Measurements from ENCODE around the gene SPPL3.
"Not testable (repeated sequence)": the region's sequence is repeated elsewhere in the genome, so short reads cannot be mapped to it uniquely, and the experiment has no call there.

The SPPL3 gene, protein sequence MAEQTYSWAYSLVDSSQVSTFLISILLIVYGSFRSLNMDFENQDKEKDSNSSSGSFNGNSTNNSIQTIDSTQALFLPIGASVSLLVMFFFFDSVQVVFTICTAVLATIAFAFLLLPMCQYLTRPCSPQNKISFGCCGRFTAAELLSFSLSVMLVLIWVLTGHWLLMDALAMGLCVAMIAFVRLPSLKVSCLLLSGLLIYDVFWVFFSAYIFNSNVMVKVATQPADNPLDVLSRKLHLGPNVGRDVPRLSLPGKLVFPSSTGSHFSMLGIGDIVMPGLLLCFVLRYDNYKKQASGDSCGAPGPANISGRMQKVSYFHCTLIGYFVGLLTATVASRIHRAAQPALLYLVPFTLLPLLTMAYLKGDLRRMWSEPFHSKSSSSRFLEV

DNA sequence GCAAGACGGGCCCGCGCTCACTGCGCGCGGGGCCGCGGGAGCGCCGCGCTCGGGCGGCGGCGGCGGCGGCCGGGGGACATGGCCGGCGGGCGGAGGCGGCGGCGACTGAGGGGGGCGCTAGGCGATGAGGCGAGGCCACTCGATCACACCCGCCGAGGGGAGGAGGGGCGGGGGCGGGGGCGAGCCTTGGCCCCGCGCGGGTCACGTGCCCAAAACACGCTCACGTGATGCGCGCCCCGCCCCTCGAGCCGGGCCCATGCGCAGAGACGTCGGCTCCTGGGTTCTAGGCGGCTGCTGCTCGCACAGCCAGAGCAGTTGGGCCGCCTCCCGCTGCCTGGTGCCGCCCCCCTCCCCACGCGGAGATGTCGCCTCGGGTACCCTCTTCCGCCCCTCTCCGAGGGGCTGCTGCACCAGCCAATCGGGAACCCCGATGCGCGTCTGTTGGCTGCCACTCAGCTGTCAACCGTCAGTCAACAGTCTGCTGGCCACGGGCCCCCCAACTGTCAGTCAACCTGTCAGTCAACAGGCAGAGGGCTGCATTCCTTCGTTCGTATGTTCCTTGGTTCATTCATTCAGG is at the start of gene SPPL3:
Gene SPPL3 (minus strand): TSS at position 162 of the 577 bp plus-strand sequence. CDS start 491 bp downstream, outside the sequence.
- peak; percentile 79 to 90 for DNase-seq (ENCODE audit: low read depth in 2 of 2)

DNA sequence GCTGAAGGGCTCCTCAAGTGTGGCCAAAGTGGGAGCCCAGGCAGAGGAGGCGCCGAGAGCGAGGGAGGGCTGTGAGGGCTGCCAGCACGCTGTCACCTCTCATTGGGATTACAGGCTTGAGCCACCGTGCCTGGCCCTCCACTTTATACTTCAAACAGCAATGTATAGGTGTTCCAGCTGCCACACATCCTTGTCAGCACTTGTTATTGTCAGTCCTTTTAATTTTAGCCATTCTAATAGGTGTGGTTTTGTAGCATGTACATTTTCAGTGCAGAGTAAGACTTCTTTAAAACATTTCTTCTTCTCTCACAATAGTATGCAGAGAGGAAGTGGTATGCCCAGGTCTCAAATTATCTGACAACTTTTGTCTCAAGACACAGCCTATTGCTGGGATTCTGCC is 46.6 kb upstream of the SPPL3 start:
- no peak for DNase-seq (ENCODE audit: low read depth in 2 of 2)

DNA sequence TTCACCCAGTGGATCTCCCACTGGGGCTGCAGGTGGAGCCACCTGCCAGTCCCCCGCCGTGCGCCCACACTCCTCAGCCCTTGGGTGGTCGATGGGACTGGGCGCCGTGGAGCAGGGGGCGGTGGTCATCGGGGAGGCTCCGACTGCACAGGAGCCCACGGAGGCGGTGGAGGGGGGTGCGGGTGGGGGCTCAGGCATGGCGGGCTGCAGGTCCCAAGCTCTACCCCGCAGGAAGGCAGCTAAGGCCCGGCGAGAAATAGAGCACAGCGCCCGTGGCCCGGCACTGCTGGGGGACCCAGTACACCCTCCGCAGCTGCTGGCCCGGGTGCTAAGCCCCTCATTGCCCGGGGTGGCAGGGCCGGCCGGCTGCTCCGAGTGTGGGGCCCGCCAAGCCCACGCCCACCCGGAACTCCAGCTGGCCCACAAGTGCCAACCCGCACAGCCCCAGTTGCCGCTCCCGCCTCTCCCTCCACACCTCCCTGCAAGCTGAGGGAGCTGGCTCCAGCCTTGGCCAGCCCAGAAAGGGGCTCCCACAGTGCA is 46.2 kb upstream of the SPPL3 start:
- not testable (repeated sequence) for DNase-seq (ENCODE audit: low read depth in 2 of 2)

DNA sequence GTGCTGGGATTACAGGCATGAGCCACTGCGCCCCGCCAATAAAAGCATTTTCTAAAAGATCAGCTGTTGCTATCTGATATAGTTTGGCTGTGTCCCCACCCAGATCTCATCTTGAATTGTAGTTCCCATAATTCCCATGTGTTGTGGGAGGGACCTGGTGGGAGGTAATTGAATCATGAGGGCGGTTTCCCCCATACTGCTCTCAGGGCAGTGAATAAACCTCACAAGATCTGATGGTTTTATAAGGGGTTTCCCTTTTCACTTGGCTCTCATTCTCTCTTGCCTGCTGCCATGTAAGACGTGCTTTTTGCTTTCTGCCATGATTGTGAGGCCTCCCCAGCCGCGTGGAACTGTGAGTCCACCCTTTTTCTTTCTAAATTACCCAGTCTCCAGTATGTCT is 41.4 kb upstream of the SPPL3 start:
- not testable (repeated sequence) for DNase-seq (ENCODE audit: low read depth in 2 of 2)

DNA sequence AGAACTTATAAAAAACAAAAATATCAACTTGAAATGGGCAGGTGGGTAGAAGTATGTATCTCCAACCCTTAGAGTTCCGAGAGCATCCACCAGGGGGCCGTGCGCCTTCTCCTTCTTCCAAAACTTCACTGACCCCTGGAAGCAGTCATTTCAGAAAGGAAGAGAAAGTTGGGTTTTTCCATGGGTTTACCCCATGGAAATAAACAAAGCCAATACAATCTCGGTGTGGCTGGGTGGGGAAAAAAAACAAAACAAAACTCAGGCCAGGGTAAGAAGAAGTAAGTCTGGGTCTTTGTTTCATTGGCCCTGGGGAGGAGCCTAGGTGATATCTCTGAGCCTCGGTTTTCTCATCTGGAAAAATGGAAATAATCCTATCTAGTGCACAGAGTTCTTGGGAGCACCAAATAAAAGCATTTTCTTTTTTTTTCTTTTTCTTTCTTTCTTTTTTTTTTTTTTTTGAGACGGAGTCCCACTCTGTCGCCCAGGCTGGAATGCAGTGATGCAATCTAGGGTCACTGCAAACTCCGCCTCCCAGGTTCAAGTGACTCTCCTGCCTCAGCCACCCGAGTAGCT is 40.6 kb upstream of the SPPL3 start:
- DNase-seq (ENCODE audit: low read depth in 2 of 2), result peak; percentile 29 to 60

DNA sequence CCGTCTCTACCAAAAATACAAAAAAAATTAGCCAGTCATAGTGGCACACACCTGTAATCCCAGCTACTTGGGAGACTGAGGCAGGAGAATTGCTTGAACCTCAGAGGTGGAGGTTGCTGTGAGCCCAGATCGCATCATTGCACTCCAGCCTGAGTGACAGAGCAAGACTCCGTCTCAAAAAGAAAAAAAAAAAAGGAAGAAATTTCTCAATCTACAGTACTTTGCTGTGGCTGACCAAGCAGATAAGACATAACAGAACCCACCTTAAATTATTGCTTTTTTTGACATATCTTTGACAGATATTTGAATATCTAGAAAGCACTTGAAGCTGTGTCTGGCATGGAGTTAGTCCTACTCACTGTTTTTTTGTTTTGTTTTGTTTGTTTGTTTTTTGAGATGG is 39.3 kb upstream of the SPPL3 start:
- DNase-seq (ENCODE audit: low read depth in 2 of 2), result no peak

DNA sequence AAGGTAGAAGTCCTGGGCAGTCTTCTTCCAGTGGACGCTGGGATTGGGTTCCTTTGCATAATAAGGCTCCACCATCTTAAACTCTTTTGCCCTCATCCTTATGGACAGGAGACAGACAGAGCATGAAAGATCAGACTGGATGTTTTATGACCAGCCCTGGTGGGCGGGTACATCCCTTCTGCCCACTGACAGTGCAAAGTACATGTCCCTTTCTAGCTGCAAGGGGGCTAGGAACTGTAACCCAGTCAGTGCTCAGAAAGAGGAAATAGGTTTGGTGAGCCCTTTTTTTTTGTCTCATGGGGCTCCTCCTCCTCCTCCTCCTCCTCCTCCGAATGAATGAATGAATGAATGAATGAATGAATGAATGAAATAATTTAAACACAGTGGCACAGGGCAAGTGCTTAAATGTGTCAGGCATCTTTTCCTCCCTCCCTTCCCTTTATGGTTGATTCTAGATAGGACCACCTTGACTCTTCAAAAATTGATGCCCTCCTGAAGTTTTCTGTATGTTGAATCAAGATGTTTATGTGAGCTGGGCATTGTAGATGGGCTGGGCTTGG is 37.8 kb upstream of the SPPL3 start:
- DNase-seq (ENCODE audit: low read depth in 2 of 2), result no peak

DNA sequence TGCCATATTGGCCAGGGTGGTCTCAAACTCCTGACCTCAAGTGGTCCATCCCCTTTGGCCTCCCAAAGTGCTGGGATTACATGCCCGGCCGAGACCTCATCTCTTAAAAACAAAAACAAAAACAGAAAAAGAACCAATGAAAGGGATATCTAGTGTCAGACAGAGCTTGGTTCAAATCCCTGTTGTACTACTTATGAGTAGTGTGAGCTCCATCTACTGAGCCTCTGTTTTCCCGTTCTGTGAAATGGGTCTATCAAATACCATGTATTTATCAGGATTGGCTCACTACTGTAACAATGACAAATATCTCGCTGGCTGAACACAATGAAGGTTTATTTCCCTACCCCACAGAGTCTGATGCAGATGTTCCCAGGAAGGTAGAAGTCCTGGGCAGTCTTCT is 37.3 kb upstream of the SPPL3 start:
- DNase-seq (ENCODE audit: low read depth in 2 of 2), result no peak

DNA sequence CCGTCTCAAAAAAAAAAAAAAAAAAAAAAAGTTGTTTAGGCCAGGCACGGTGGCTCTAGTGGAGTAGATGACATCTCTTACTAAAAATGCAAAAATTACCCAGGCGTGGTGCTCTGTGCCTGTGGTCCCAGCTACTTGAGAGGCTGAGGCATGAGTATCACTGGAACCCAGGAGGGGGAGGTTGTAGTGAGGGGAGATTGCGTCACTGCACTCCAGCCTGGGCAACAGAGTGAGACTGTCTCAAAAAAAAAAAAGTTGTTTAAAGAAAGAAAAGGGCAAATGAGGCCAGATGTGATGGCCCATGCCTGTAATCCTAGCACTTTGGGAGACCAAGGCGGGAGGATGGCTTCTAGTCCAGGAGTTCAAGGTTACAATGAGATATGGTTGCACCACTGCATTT is 36.6 kb upstream of the SPPL3 start:
- DNase-seq (ENCODE audit: low read depth in 2 of 2), result no peak

DNA sequence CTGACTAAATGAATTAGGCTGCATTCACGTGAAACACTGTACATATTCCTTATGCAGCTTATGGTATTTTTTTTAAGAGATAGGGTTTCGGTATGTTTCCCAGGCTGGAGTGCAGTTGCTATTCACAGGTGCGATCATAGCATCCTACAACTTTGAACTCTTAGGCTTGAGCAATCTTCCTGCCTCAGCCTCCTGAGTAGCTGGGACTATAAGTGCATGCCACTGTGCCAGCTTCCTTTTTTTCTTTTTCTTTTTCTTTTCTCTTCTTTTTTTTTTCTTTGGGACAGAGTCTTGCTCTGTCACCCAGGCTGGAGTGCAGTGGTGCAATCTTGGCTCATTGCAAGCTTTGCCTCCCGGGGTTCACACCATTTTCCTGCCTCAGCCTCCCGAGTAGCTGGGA is 35.8 kb upstream of the SPPL3 start:
- no peak for DNase-seq (ENCODE audit: low read depth in 2 of 2)

DNA sequence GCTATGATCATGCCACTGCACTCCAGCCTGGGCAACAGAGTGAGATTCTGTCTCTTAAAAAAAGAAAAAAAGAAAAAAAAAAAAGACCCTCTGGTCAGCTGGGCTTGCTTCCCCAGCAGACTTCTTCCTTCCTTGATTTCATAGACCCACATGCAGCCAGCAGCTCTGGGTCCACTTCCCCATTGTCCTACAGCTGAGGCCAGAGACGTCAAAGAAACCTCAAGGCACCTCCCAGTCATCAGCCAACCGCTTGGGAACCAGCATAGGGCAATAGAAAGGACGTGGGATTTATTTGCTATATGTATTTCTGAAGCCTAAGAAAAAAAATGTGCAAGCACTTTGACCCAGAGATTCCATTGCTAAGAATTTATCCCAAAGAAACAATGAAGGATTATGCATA is 35.4 kb upstream of the SPPL3 start:
- DNase-seq (ENCODE audit: low read depth in 2 of 2), result no peak

DNA sequence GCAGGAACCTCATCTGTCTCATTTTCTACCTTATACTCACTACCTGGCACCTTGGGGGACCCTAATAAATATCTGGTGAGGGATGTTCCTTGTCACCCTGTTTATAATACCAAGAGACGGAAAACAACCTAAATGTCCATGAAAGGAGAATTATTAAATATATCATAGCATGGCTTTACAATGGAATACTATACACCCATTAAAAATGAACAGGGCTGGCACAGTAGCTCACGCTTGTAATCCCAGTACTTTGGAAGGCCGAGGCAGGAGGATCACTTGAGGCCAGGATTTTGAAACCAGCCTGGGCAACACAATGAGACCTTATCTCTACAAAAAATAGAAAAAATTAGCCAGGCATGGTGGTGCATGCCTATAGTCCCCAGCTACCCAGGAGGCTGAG is 34.3 kb upstream of the SPPL3 start:
- no peak for DNase-seq (ENCODE audit: low read depth in 2 of 2)

DNA sequence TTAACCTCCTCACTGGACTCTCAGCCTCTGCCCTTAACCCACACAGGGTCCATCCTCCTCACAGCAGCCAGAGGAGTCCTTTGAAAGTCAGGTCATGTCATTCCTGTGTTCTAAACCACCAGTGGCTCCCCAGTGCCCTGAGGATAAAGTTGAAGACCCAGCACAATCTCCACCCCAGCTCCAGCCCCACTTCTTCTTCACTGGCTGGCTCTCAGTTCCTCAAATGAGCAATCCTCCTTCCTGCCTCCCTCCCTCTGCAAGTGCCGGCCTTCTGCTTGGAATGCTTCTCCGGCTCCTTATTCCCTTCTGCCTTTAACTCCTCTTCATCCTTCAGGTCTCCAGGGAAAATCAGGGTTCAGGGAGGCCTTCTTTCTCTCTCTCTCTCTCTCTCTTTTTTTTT is 32.0 kb upstream of the SPPL3 start:
- no peak for DNase-seq (ENCODE audit: low read depth in 2 of 2)

DNA sequence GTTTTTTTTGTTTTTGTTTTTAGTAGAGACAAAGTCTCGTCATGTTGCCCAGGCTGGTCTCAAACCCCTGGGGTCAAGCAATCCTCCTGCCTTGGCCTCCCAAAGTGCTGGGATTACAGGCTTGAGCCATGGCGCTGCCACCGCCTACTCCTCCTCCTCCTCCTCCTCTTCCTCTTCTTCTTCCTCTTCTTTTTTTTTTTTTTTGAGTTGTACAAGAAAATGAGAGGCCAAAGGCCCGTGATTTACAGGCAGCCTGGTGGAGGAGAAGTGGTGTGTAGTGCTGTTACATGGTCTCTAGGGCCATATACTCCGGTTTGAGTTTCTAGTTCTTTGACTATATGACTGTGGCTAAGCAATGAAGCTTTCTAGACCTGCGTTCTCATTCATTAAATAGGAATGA is 29.6 kb upstream of the SPPL3 start:
- no peak for DNase-seq (ENCODE audit: low read depth in 2 of 2)

DNA sequence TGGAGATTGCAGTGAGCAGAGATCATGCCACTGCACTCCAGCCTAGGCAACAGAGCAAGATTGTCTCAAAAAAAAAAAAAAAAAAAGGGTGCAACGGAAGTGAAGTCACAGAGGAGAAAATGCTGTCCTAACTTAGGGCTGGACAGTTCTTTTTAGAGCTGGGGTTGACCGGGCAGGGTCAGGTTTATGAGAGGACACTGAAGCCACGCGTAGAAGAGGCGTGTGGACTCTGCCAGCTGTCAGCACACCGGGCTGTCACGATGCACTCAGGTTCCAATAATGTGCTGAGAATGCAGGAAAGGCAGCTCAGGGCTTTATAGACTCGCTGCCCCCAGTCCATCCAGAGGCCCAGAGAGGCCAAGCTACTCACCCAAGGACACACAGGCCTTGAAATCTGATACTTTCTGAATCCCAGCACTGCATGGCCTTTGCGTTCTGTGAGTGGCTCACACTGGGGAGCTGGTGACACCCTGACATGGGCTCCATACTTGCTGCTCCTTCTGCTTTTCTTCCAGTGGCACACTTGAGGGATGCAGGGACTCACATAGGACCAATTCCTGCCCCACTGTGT is 28.9 kb upstream of the SPPL3 start:
- no peak for DNase-seq (ENCODE audit: low read depth in 2 of 2)

DNA sequence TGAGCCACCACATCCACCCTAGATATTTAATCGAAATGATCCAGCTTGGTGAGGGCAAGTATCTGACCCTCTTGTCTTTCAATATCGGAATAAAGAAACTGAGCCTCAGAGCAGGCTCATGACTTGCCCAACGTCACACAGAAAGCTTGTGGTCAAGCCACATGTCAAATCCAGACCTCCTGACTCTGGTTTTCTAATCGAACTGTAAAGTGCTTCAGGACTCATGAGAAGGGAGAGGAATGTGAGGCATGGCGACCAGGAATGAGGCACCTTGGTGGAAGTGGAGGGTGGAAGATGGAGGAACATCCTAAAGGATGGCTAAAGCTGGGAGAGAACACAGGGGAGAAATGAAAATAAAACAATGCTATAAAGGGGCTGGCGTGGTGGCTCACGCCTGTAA is 27.9 kb upstream of the SPPL3 start:
- no peak for DNase-seq (ENCODE audit: low read depth in 2 of 2)

DNA sequence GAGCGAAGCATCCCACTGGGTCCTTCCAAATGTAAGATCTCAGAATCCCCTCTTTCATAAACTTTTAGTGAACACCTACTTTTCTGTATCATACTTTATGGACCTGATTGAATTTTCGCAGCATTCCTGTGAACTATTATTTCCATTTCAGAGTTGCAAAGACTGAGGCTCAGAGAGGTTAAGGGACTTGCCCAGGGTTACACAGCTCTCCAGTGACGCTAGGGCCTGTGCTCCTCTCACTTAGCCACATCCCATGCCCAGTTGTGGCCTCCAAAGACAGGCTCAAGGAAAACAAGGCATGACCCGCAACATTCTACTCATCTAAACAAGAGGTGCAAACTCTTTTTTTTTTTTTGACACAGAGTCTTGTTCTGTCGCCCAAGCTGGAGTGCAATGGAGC is 25.9 kb upstream of the SPPL3 start:
- DNase-seq (ENCODE audit: low read depth in 2 of 2), result no peak

DNA sequence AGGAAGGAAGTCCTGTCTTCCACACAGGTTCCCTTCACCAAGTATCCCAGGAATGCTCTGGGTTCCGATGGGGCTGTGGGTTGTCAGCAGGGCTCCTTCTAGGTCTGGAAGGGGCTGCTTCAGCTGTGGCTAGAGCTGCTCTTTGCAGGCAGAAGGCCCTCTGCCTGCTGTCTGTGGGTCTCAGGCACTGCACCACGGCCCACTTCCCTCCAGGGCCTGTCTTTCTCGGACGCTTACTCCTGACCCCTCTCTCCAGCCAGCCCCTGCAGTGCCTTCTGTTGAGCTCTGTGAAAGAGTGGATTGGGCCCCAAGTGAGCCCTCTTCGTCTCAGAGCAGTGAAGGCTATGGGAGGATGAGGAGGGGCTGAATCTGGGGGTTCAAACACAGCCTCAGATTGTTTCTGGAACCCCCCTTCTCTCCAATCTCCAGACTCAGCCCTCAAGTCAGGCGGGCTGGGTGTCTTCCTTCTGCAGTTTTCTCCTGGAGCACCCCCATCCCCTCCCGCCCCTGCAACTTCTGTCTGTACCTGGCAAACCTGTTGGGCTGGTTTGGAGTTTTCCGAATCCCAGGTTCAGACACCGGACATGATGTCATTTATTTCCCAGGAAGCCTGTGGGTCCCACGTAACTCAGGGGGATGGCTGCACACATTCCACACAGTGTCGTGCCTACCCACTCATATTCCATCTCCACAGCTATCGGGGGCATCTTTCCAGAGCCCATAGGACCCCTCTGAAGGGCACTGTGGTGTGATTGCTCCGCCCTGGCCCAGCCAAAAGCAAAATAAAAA is 24.9 kb upstream of the SPPL3 start:
- DNase-seq (ENCODE audit: low read depth in 2 of 2), result no peak

DNA sequence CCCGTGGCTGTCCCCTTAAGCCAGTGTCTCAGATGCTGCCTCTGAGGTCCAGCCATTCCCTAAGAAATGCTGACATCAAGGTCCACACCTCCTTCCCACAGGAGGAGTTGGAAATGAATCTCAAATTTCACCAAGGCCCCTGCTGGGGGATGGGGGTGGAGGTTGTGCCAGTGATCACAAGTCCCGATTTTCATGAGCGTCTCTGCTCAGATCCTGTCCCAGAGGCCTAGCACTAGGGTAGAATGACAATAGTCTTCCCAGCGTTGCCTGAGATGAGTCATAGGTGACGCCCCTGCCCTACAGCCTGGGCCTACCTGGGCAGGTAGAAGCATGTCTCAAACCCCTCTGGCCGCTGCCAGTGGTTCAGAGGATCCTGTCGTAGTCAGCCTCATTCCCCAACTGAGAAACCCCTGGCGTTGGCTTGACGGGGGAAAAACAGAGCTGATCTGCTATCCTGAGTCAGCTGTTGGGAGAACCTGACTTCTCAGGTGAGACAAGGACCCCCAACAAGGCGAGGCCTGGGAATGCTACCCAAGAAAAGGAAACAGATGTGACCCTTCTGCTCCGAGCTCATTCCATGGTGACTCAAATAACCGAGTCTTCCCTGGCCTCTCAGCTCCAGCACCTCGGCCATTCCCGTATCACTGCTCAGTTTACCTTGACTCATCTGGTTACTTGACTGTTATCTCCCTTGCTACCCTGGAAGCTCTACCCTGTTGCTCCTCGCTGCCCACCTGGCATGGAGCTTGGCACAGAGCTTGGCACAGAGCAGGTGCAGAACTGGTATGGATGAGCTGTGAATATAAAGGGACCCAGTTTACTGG is 21.8 kb upstream of the SPPL3 start:
- no peak for DNase-seq (ENCODE audit: low read depth in 2 of 2)

DNA sequence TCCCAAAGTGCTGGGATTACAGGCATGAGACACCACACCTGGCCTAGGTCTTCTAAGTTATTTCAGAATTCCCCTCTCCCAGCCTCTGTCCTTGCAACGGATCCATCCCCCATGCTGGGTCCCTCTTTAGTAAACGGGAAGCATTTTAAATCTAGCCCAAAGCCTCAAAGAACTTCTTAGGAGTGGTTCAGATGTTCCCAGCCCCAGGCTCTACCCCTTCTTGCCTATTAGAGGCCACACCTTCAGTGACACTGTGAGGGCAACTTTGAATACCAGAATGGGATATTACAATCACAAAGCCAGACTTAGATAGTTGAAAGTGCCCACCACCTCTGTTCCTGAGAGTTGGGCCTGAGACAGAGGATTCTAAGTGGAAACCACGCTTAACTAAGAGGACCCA is 18.1 kb upstream of the SPPL3 start:
- no peak for DNase-seq (ENCODE audit: low read depth in 2 of 2)

DNA sequence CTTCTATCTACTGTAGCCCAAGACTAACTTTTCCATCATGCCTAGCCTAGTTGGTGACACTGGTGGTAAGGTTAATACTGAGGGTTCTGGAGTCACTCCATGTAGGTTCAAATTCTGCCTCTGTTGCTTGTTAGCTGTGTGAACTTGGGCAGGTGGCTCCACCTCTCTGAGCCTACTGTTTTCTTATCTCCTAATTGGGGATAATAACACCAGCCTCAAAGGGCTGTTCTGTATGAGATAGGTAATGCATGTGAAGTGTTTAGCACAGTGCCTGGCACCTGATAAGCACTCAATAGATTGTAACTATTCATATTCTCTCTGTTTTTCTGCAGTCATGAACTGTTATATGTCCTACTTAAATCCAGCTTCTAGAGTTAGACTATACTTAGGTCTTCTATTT is 17.5 kb upstream of the SPPL3 start:
- DNase-seq (ENCODE audit: low read depth in 2 of 2), result no peak
